C4-2B (cell line): Measurements from ENCODE around the gene IGIP.

Experiments
- CTCF ChIP-seq: fragments of 450-650 bp; conservative IDR thresholded peaks from 2 replicates; pipeline ENCODE4 v1.5.1; 2017; ENCODE audit warnings: mild to moderate bottlenecking
- ZFX ChIP-seq: fragments of 450-650 bp; IDR thresholded peaks from 2 replicates; pipeline ENCODE4 v1.6.1; 2017

GRCh38 chr5:140141241-140141640, 15.5 kb downstream of the IGIP start:
- TF ChIP-seq CTCF (no peak), ZFX (no peak)
